Fibroblast of mammary gland (primary cell): Measurements from ENCODE around the gene BAX.

ENCODE experiments used
- DNase-seq: peaks from one replicate; pipeline ENCODE4 v3.0.0-alpha.2; 2010; ENCODE audit warnings: low read depth
- H3K4me3 ChIP-seq: 2 replicates; pipeline ENCODE4 v1.5.1; 2011; ENCODE audit warnings: low read depth, mild to moderate bottlenecking, low read length, moderate library complexity; ENCODE audit not compliant: control insufficient read depth
- TF ChIP-seq, protein P1 (sequence below): conservative IDR thresholded peaks from 2 replicates; pipeline ENCODE4 v1.5.1; 2011; ENCODE audit warnings: low read depth, low read length, inconsistent platforms; ENCODE audit not compliant: control insufficient read depth, insufficient read depth

The BAX gene

DNA sequence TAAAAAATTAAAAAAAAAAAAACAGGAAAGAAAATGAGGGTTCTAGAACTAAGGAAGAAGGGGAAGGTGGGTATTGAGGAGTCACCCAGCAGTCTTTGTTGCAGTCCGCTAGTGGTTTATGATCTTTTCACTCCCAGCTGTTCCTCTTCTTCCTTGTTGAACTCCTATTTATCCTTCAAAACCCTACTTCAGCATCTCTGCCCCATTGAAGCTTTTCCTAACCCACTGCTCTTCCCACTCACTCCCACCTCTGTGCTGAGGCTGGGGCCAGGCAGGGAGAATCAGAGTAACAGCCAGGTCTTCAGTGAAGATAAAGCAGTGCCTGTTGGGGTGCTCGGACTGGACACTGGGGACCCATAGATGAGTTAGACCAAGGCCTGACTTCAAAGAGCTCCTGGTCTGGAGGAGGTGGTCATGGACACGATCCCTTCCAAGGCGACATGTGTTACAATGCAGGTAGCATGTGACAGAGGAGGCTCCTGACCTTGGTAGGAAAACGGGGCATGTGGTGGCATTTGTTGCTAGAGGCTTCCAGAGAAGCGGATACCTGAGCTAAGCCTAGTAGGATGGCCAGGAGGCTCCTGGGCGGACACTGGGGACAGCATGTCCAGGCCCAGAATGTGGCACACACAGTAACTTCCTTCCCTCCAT lies 50.4 kb downstream of the BAX start:
- TF ChIP-seq, protein P1, sequence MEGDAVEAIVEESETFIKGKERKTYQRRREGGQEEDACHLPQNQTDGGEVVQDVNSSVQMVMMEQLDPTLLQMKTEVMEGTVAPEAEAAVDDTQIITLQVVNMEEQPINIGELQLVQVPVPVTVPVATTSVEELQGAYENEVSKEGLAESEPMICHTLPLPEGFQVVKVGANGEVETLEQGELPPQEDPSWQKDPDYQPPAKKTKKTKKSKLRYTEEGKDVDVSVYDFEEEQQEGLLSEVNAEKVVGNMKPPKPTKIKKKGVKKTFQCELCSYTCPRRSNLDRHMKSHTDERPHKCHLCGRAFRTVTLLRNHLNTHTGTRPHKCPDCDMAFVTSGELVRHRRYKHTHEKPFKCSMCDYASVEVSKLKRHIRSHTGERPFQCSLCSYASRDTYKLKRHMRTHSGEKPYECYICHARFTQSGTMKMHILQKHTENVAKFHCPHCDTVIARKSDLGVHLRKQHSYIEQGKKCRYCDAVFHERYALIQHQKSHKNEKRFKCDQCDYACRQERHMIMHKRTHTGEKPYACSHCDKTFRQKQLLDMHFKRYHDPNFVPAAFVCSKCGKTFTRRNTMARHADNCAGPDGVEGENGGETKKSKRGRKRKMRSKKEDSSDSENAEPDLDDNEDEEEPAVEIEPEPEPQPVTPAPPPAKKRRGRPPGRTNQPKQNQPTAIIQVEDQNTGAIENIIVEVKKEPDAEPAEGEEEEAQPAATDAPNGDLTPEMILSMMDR = no peak
- H3K4me3 ChIP-seq = no peak overlapping the region
- no peak for DNase-seq

DNA sequence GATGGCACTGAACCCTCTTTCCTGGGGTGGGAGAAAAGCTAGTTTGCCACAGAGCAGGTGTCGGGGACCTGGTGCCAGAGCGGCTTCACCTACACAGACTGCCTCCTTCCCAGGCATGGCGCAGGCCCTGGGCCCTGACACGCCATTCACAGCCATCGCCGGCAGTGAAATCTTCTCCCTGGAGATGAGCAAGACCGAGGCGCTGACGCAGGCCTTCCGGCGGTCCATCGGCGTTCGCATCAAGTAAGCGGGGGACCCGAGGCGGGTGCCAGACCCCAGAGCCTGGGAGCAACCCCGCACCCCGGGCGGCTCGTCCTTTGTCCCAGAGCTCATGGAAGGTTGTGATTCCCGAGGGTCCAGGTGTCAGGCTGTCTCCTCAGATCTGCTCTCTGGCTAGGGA lies 52.2 kb downstream of the BAX start:
- TF ChIP-seq, protein P1 = no peak
- no peak for DNase-seq
- no peak overlapping the region for H3K4me3 ChIP-seq

DNA sequence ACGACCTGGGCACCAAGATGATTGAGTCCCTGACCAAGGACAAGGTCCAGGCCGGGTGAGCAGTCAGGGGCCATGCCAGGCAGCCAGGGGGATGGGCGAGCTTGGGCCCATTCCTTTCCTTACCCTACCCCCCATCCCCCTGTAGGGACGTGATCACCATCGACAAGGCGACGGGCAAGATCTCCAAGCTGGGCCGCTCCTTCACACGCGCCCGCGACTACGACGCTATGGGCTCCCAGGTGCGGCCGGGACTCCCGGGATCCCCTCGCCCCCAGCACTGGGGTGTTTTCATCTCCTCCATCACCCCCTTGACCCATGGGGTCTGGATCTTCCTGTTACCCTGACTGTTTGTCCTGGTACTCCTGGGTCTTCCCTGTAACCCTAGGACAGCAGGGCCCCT lies 55.2 kb downstream of the BAX start:
- TF ChIP-seq, protein P1 = no peak
- no peak for DNase-seq
- H3K4me3 ChIP-seq = no peak overlapping the region

DNA sequence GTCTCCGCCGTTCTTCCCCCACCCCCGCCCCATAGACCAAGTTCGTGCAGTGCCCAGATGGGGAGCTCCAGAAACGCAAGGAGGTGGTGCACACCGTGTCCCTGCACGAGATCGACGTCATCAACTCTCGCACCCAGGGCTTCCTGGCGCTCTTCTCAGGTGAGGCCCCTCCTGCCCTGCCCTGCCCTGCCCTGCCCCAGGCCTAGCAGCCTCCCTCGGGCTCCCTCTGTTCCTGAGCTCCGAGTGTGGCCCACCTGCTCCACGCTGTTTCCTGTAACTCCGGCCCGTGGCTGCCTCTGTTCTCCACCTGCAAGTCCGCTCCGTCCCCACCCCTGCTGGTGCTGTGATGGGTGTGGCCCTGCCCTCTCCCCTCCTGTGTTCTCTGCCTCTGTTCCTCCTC lies 55.8 kb downstream of the BAX start:
- TF ChIP-seq, protein P1 = no peak
- no peak overlapping the region for H3K4me3 ChIP-seq
- no peak for DNase-seq

DNA sequence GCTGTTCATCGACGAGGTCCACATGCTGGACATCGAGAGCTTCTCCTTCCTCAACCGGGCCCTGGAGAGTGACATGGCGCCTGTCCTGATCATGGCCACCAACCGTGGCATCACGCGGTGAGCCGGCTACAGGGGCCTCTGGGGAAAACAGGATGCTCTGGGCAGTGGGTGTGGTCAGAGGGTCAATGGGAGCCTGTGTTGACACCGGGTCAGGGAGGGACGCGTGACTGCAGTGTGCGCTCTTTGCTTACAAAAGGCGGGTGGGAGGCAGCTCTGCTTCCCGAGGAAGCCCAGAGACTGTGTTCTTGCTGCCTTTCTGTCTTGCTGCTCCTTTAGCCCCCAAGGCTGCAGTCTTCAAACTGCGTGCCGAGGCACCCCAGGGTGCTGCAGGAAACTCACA lies 56.5 kb downstream of the BAX start:
- TF ChIP-seq, protein P1 = no peak
- DNase-seq = no peak
- H3K4me3 ChIP-seq = no peak overlapping the region
